ENCODE results near the gene ARID5A.

GRCh38 chr2:96538487-96539214 is 2.1 kb downstream of the ARID5A start:
- TF ChIP-seq CTCF (IDR thresholded peaks at IDR 0.05) (no peak), POLR2A (IDR thresholded peaks at IDR 0.05) (peak; percentile 47)

Data from right lobe of liver (tissue), 4 donors.